Astrocyte of the hippocampus (primary cell): ENCODE measurements around the gene CRTAC1.

Experiments used
- DNase-seq: peaks from one replicate; pipeline ENCODE4 v3.0.0; 2011; ENCODE audit warnings: low read depth, low spot score

Gene CRTAC1

GRCh38 chr10:97873569-97873968 lies 156.9 kb downstream of the CRTAC1 start:
- DNase-seq = no peak

- no peak for DNase-seq
Measured at GRCh38 chr10:97870990-97871389, 159.4 kb downstream of the CRTAC1 start.

GRCh38 chr10:97869091-97870042 lies 161.1 kb downstream of the CRTAC1 start:
- DNase-seq = peak; percentile 95

- no peak for DNase-seq
Measured at GRCh38 chr10:97868134-97868685, 162.2 kb downstream of the CRTAC1 start.

GRCh38 chr10:97867220-97867800 lies 163.1 kb downstream of the CRTAC1 start:
- DNase-seq = no peak

- no peak for DNase-seq
Measured at GRCh38 chr10:97866524-97867219, 163.7 kb downstream of the CRTAC1 start.

- no peak for DNase-seq
Measured at GRCh38 chr10:97865488-97865887, 164.9 kb downstream of the CRTAC1 start.

DNA sequence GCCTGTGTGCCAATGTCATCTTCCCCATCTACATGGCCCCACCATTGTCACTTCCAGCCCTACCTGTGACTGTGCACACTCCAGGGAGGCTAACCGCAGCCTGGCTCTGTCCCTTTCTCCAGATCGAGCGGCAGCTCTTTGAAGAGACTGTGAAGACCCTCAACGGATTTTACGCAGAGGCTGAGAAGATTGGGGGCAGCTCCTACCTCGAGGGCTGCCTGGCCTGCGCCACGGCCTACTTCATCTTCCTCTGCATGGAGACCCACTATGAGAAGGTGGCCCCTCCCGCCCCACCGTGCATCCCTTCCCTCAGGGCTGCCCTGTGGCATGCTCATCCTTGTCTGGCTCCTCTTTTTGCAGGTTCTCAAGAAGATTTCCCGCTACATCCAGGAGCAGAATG lies 166.6 kb downstream of the CRTAC1 start:
- DNase-seq = no peak

DNA sequence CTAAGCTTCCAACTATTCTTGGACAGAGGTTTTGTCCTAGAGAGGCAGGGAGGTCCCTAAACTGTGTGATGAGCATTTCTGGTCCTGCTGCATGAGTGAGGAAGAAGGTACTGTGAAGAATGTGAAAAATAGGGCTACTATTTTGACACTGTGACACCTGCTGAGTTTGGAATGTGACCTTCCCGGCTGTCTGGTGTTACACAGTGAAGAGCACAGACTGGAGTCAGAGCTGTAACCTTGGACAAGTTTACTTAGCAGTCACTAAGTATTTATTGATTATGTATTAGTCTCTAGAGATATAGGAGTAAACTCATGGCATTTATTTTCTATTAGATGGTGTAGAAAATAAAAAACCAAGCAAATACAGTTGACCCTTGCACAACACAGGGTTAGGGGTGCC lies 168.5 kb downstream of the CRTAC1 start:
- DNase-seq = no peak

GRCh38 chr10:97861097-97861750 lies 169.2 kb downstream of the CRTAC1 start:
- peak; percentile 73 for DNase-seq

DNA sequence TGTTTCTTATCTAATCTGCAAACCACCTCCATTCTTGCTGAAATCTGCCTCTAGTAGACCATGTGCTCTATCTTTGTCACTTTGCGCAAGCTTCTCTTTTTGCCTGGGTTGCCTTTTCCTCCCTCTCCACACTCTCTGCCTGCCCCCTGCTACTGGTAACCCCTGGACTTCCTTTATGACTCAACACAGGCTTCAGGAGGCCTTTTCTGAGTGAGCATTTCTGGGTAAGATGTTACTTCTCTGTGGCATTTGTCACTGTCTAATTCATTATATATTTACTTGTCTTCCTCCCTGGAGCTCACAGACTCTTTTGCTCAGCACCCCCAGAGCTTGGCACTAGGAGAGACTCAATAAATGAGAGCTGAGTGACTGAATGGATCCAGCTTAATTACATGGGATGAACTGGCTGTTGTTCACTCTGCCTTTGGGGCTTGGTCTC lies 172.4 kb downstream of the CRTAC1 start:
- DNase-seq = no peak

DNA sequence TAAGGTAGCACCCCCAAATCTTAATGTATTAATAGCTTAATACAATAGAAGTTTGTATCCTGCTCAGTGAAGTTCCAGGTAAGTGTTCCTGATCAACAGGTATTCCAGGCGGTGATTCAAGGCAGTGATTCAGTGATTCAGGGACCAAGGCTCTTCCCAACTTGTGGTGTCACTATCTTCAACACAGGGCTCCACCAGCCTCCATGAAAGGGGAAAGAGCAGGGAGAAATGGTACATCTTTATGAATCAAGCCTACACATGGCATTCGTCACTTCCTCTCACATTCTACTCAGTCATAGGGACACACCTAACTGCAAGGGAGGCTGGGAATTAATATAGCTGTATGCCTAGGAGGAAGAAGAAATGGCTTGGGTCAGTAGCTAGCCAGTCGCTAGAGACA lies 175.7 kb downstream of the CRTAC1 start:
- DNase-seq = no peak

GRCh38 chr10:97852840-97853405 lies 177.5 kb downstream of the CRTAC1 start:
- DNase-seq = no peak

DNA sequence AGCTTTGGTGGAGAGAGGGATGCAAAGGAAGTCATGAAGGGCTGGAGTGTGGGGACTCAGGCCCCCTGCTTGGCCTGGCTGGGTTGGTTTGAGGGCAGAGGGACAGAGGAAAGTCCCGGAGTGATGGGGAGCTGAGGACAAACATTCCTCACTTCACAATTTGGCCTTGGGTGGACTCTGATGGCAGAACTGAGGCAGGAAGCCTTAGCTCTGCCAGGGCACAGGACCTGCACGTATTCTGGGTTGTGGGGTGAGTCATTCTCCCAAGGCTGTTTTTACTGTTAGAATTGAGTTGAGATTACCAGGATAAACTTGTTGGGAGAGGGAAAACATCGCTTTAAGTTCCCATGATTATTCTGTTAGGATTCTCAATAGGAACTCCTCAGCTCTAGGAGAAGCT lies 178.1 kb downstream of the CRTAC1 start:
- DNase-seq = no peak

- DNase-seq = no peak
Measured at GRCh38 chr10:97851341-97852001, 178.9 kb downstream of the CRTAC1 start.

DNA sequence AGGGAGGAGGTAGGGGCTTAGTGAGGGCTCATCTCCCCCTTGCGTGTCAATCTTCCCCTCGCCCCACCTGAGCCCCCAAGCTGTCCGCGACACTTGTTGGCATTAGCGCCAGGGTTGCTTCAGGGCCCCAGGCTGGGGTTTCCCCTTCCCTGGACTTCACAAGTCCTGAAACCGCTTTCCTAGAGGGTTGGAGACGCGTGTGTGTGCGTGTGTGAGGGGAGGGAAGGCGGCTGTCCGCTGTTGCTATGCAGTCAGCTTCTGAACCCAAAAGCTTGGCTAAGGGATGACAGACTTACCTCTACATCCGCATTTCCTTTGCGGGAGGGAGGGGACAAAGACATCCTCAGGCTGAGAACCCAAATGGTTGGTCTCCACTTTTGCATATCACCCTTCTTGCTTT lies 180.0 kb downstream of the CRTAC1 start:
- no peak for DNase-seq

DNA sequence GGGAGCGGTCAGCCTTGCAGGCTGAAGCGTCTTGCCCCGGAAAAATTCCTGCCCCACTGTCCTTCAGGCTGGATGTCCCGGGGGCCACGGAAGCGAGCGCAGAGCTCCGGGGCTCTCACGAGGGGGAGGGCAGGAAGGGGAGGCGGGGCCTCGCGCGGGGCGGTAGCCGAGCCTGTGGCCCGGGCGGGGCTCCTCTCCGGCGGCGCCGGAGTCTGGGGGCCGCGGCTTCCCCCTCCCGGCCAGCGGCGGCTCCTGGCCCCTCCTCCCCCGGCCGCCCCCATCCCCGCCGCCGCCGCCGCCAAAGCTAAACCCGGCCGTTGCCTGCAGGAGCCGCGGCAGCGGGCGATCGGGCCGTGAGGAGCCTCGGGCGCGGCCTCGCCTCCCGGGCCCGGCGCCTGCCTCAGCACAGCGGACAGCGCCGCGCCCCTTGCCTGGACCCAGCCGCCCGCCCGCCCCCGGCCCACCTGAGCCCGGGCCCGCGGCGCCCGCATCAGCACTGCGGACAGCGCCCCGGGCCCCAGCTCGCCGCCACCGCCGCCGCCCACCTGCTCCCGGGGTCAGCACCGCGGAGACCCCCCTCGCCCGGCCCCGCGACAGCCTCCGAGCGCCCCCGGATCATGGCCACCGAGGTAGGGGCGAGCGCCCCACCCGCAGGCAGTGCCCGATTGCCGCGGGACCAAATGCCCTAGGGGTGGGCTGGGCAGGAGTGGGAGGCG lies 180.6 kb downstream of the CRTAC1 start, which contains the start of gene GOLGA7B:
TSS of gene GOLGA7B (plus strand) at position 157 of the 716 bp plus-strand sequence. CDS start at position 618, 461 bp downstream.
- peak; percentile 89 for DNase-seq

GRCh38 chr10:97849103-97849686 lies 181.2 kb downstream of the CRTAC1 start:
- no peak for DNase-seq

DNA sequence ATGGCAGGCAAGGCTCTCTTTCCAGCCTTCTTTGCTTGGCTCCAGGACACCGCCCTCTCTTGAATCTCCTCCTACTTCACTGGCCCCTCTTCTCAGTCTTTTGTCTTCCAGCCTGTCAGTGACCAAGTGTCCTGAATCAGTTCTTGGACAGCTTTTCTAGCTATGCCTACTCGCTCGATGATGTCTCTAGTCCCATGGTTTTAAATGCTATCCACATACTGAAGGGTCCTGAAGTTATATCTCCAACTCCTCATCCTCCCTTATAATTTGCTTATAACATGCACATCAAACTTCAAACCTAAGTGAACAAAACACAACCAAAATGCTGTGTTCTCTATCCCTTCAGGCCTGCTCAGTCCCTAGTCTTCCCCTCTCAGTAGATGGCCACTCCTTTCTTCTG lies 185.7 kb downstream of the CRTAC1 start:
- DNase-seq = no peak
